B cell (primary cell): ENCODE results near the gene CSDE1. TPM values are rescaled to one million over a fixed set of nuclear protein-coding genes. Genes with fewer than 3 reads are reported as not detected.
"Not testable (repeated sequence)": the region's sequence is repeated elsewhere in the genome, so short reads cannot be mapped to it uniquely, and the experiment has no call there.

ENCODE experiments used
- ATAC-seq: fragments of 200-7000 bp; cut with Tn5 transposase; one replicate; pipeline ENCODE4 v1.10.0; 2021; ENCODE audit warnings: low read depth, mild to moderate bottlenecking, moderate number of reproducible peaks, moderate library complexity
- CTCF ChIA-PET: fragments of 350-600 bp; sonication (Branson Sonifier 250); formaldehyde crosslinking; loops from one replicate; lab custom pipeline; 2021; ENCODE audit warnings: antibody characterized with exemption, inconsistent platforms; lab: Charles Lee
- POLR2A ChIA-PET: fragments of 350-600 bp; sonication (Branson Sonifier 250); formaldehyde crosslinking; loops from one replicate; lab custom pipeline; 2021; ENCODE audit warnings: antibody characterized with exemption; lab: Charles Lee
- DNase-seq: peaks from one replicate; pipeline ENCODE4 v3.0.0; 2013
- H2AFZ ChIP-seq: 2 replicates; pipeline ENCODE4 v1.6.1; 2012; ENCODE audit warnings: mild to moderate bottlenecking, low read depth, low read length; ENCODE audit not compliant: insufficient read depth, poor library complexity, severe bottlenecking
- H3K27ac ChIP-seq, 2 donors: 1 replicate in 1 of 2; 2 replicates in 1 of 2; pipeline ENCODE4 v1.5.1; 2012 to 2013; ENCODE audit warnings: low read length in 2 of 2, mild to moderate bottlenecking in 2 of 2, moderate library complexity in 1 of 2
- H3K27me3 ChIP-seq, 4 experiments: fragments of 200-600 bp in 1 of 4; sonication (generic) in 1 of 4; replicated peaks in 1 of 4; 1 replicate in 2 of 4; 2 replicates in 2 of 4; pipeline versions ENCODE4 v1.6.1 to v1.7.0; 2013 to 2016; ENCODE audit warnings: low read length in 3 of 4, mild to moderate bottlenecking in 2 of 4, mixed read lengths in 1 of 4, moderate library complexity in 1 of 4; ENCODE audit not compliant: insufficient read depth in 4 of 4, control insufficient read depth in 3 of 4; ENCODE audit errors: control extremely low read depth in 1 of 4
- H3K36me3 ChIP-seq, 2 experiments: replicated peaks in 1 of 2; 1 replicate in 1 of 2; 2 replicates in 1 of 2; pipeline versions ENCODE4 v1.6.1 to v1.7.1; 2013; ENCODE audit warnings: low read length in 1 of 2; ENCODE audit not compliant: insufficient read depth in 2 of 2, control insufficient read depth in 1 of 2; ENCODE audit errors: control extremely low read depth in 1 of 2, extremely low read depth in 1 of 2
- H3K4me1 ChIP-seq, 2 donors: fragments of 200-600 bp in 1 of 2; sonication (generic) in 1 of 2; 1 replicate in 1 of 2; 2 replicates in 1 of 2; pipeline versions ENCODE4 v1.5.1 to v1.6.1; 2013 to 2017; ENCODE audit warnings: low read length in 2 of 2; ENCODE audit not compliant: control insufficient read depth in 2 of 2, insufficient read depth in 2 of 2
- H3K4me2 ChIP-seq: replicated peaks from 2 replicates; pipeline ENCODE3; 2012; ENCODE audit warnings: mild to moderate bottlenecking, low read depth, low read length; ENCODE audit not compliant: poor library complexity, severe bottlenecking
- H3K4me3 ChIP-seq, 5 experiments: fragments of 200-600 bp in 1 of 5; sonication (generic) in 1 of 5; 1 replicate in 3 of 5; 2 replicates in 2 of 5; pipeline versions ENCODE4 v1.5.1 to v1.7.0; 2011 to 2016; ENCODE audit warnings: low read length in 4 of 5, mild to moderate bottlenecking in 4 of 5, low read depth in 2 of 5, control low read depth in 1 of 5, moderate library complexity in 1 of 5; ENCODE audit not compliant: insufficient read depth in 1 of 5; ENCODE audit errors: control extremely low read depth in 1 of 5, extremely low read depth in 1 of 5
- H3K79me2 ChIP-seq: fragments of 200-600 bp; sonication (generic); one replicate; pipeline ENCODE4 v1.6.0; 2016; ENCODE audit warnings: low read length; ENCODE audit not compliant: control insufficient read depth, insufficient read depth
- H3K9ac ChIP-seq: fragments of 200-600 bp; sonication (generic); 2 replicates; pipeline ENCODE4 v1.6.1; 2017; ENCODE audit warnings: mild to moderate bottlenecking, low read length, moderate library complexity
- H3K9me3 ChIP-seq, 3 donors: one replicate each; pipeline versions ENCODE4 v1.6.1 to v1.7.1; 2013; ENCODE audit warnings: low read length in 2 of 3; ENCODE audit not compliant: control insufficient read depth in 2 of 3, insufficient read depth in 1 of 3; ENCODE audit errors: control extremely low read depth in 1 of 3
- H4K20me1 ChIP-seq: 2 replicates; pipeline ENCODE4 v1.6.0; 2012; ENCODE audit warnings: mild to moderate bottlenecking, low read length; ENCODE audit not compliant: insufficient read depth, control insufficient read depth, poor library complexity, severe bottlenecking
- H3K27ac Mint-ChIP-seq: one replicate; pipeline ENCODE4 v1.8.0; 2021; ENCODE audit warnings: mixed read lengths
- H3K27me3 Mint-ChIP-seq: one replicate; pipeline ENCODE4 v1.8.0; 2021; ENCODE audit warnings: mixed read lengths
- H3K4me1 Mint-ChIP-seq: one replicate; pipeline ENCODE4 v1.8.0; 2021; ENCODE audit warnings: mixed read lengths
- H3K4me3 Mint-ChIP-seq: one replicate; pipeline ENCODE4 v1.8.0; 2021; ENCODE audit warnings: mixed read lengths
- H3K9me3 Mint-ChIP-seq: one replicate; pipeline ENCODE4 v1.8.0; 2022; ENCODE audit warnings: mixed read lengths; ENCODE audit not compliant: insufficient read depth
- CTCF ChIP-seq: fragments of 200-600 bp; IDR thresholded peaks from one replicate; pipeline ENCODE4 v1.8.0; 2022; ENCODE audit warnings: antibody characterized with exemption, mild to moderate bottlenecking
- EZH2 ChIP-seq: IDR thresholded peaks from 2 replicates; pipeline ENCODE4 v1.6.1; 2012; ENCODE audit warnings: borderline replicate concordance, low read depth, mild to moderate bottlenecking, moderate library complexity, low read length; ENCODE audit not compliant: insufficient read depth, poor library complexity, severe bottlenecking
- WGBS: methylation state at CpG from one replicate; pipeline ENCODE4 v1.1.5; 2013; ENCODE audit warnings: missing lambda C conversion rate; ENCODE audit not compliant: insufficient coverage; 5-methylcytosine and 5-hydroxymethylcytosine counted together
- intact Hi-C: fragments of 100-400 bp; cut with micrococcal nuclease; formaldehyde crosslinking; loops from one replicate; pipeline ENCODE4 v1.10.0; 2022
- polyA plus RNA-seq: library from polyadenylated mRNA; depleted of rRNA; stranded (reverse); fragments of >200 nt; gene quantifications from 2 replicates; pipeline ENCODE4 v1.2.3, GENCODE V29; 2012
- total RNA-seq, 2 donors: library from RNA; stranded (reverse); fragments of 120-200 nt in 1 of 2; gene quantifications; 1 replicate in 1 of 2; 2 replicates in 1 of 2; pipeline versions ENCODE4 v1.2.3 to v1.2.4, GENCODE V29; 2013 to 2022

The CSDE1 gene
- total and polyA plus RNA-seq, 2 donors (not counting 1 experiment from before 2014, with no cell fraction given): 114 to 454 TPM

- Histone ChIP-seq H3K9ac (peak overlapping the region; percentile 100), H3K79me2 (peaks cover 82% of the 10 kb centered on the region), H3K4me1 (peaks cover 63 to 67% of the 10 kb centered on the region in 2 donors), H3K4me3 (peak overlapping the region in 1 of 5 experiments; percentile 15), H3K27me3 (no peaks in the 10 kb centered on the region), H4K20me1 (peaks cover 71% of the 10 kb centered on the region), H3K36me3 (peaks cover 0 to 8% of the 10 kb centered on the region in 2 experiments), H3K4me2 (peak overlapping the region; percentile 80), H3K27ac (peak overlapping the region in 1 of 2 donors; percentile 17), H2AFZ (no peak overlapping the region), H3K9me3 (peaks cover 0 to 2% (median 0%) of the 10 kb centered on the region in 3 donors)
- no peaks in the 10 kb centered on the region for H3K27me3 Mint-ChIP-seq
- ChIA-PET POLR2A (no interaction called here), CTCF (interaction anchor here (0.9 kb wide), 1 partner anchor 1683 kb away, joined by 3 read pairs; the partner anchor contains the start of gene LRIG2)
- intact Hi-C loops: loop anchor here (5.0 kb wide), 1 partner anchor 342 kb away; no protein-coding TSS in a partner anchor
- H3K4me3 Mint-ChIP-seq: peak overlapping the region; percentile 100
- WGBS: 100% methylated on average over 1 of the region's 7 CpGs
- no peak for DNase-seq
- ATAC-seq: no peak
- H3K27ac Mint-ChIP-seq: peak overlapping the region; percentile 100
- TF ChIP-seq EZH2 (no peak), CTCF (no peak)
- peaks cover 78% of the 10 kb centered on the region for H3K4me1 Mint-ChIP-seq
- H3K9me3 Mint-ChIP-seq: no peaks in the 10 kb centered on the region
These were observed 2.5 kb downstream of the CSDE1 start for GRCh38 chr1:114755006-114755931.

GRCh38 chr1:114753702-114754101, 4.1 kb downstream of the CSDE1 start:
- CTCF ChIA-PET, H3K9me3 Mint-ChIP-seq, H3K9me3 ChIP-seq, ATAC-seq, POLR2A ChIA-PET, DNase-seq, H3K27me3 ChIP-seq, H3K27ac Mint-ChIP-seq, H3K4me3 Mint-ChIP-seq, H3K9ac ChIP-seq, H3K4me3 ChIP-seq, H3K27me3 Mint-ChIP-seq, intact Hi-C loops, H3K27ac ChIP-seq, H2AFZ ChIP-seq: not testable (repeated sequence)
- Histone ChIP-seq H4K20me1 (peaks cover 86% of the 10 kb centered on the region), H3K4me1 (peaks cover 63 to 68% of the 10 kb centered on the region in 2 donors), H3K79me2 (peaks cover 98% of the 10 kb centered on the region), H3K4me2 (peak overlapping the region; percentile 2), H3K36me3 (peaks cover 5 to 24% of the 10 kb centered on the region in 2 experiments)
- WGBS: 80% methylated on average over 1 of the region's 6 CpGs
- H3K4me1 Mint-ChIP-seq: peaks cover 90% of the 10 kb centered on the region
